HepG2 (cell line): ENCODE measurements around the gene NDOR1. TPM values are rescaled to one million over a fixed set of nuclear protein-coding genes. Genes with fewer than 3 reads are reported as not detected.

ENCODE experiments used
- BORCS8-MEF2B ChIP-seq: sonication (generic); formaldehyde crosslinking; IDR thresholded peaks from 2 replicates; pipeline ENCODE4 v1.8.0; 2022; ENCODE audit warnings: mild to moderate bottlenecking, missing genetic modification reagents
- EED ChIP-seq: sonication (generic); formaldehyde crosslinking; IDR thresholded peaks from 2 replicates; pipeline ENCODE4 v1.5.0; 2020; ENCODE audit warnings: mild to moderate bottlenecking, missing genetic modification reagents
- ETV6 ChIP-seq: sonication (generic); formaldehyde crosslinking; conservative IDR thresholded peaks from 2 replicates; pipeline ENCODE4 v1.4.0; 2020; ENCODE audit warnings: missing genetic modification reagents
- IRX3 ChIP-seq: sonication (generic); formaldehyde crosslinking; IDR thresholded peaks from 2 replicates; pipeline ENCODE4 v1.8.1; 2023; ENCODE audit warnings: mild to moderate bottlenecking, low read depth, missing genetic modification reagents, borderline replicate concordance
- KDM2A ChIP-seq: sonication (generic); formaldehyde crosslinking; IDR thresholded peaks from 2 replicates; pipeline ENCODE4 v1.4.0; 2020; ENCODE audit warnings: low read depth, missing genetic modification reagents, borderline replicate concordance
- MTF2 ChIP-seq: sonication (generic); formaldehyde crosslinking; IDR thresholded peaks from 2 replicates; pipeline ENCODE4 v1.5.0; 2020; ENCODE audit warnings: missing genetic modification reagents, borderline replicate concordance
- NFKB2 ChIP-seq: sonication (generic); formaldehyde crosslinking; IDR thresholded peaks from 2 replicates; pipeline ENCODE4 v1.4.0; 2020; ENCODE audit warnings: missing genetic modification reagents, borderline replicate concordance
- NR2F6 ChIP-seq, 2 experiments: IDR thresholded peaks; 2 replicates each; pipeline ENCODE4 v1.6.1; 2016; ENCODE audit warnings: antibody characterized with exemption in 1 of 2, mild to moderate bottlenecking in 1 of 2
- ONECUT2 ChIP-seq: sonication (generic); formaldehyde crosslinking; IDR thresholded peaks from 2 replicates; pipeline ENCODE4 v1.4.0; 2020; ENCODE audit warnings: missing genetic modification reagents
- RXRB ChIP-seq: IDR thresholded peaks from 2 replicates; pipeline ENCODE4 v1.6.1; 2016; ENCODE audit warnings: borderline replicate concordance, missing genetic modification reagents, missing compliant biosample characterization
- SALL2 ChIP-seq: sonication (generic); formaldehyde crosslinking; IDR thresholded peaks from 2 replicates; pipeline ENCODE4 v1.8.1; 2023; ENCODE audit warnings: mild to moderate bottlenecking, missing genetic modification reagents, inconsistent platforms
- THAP8 ChIP-seq: sonication (generic); formaldehyde crosslinking; IDR thresholded peaks from 2 replicates; pipeline ENCODE4 v1.5.1; 2020; ENCODE audit warnings: missing genetic modification reagents, mild to moderate bottlenecking, borderline replicate concordance
- ZMYM2 ChIP-seq: sonication (generic); formaldehyde crosslinking; IDR thresholded peaks from 2 replicates; pipeline ENCODE4 v1.8.0; 2022; ENCODE audit warnings: mild to moderate bottlenecking, missing genetic modification reagents
- ZMYM4 ChIP-seq: sonication (generic); formaldehyde crosslinking; IDR thresholded peaks from 2 replicates; pipeline ENCODE4 v1.8.1; 2023; ENCODE audit warnings: mild to moderate bottlenecking, missing genetic modification reagents
- ZNF136 ChIP-seq: sonication (generic); formaldehyde crosslinking; IDR thresholded peaks from 2 replicates; pipeline ENCODE4 v1.8.1; 2022; ENCODE audit warnings: low read depth, mild to moderate bottlenecking, moderate library complexity, missing genetic modification reagents
- ZNF274 ChIP-seq: sonication (generic); formaldehyde crosslinking; IDR thresholded peaks from 2 replicates; pipeline ENCODE4 v1.5.1; 2020; ENCODE audit warnings: mild to moderate bottlenecking, missing genetic modification reagents
- ZNF446 ChIP-seq: sonication (generic); formaldehyde crosslinking; IDR thresholded peaks from 2 replicates; pipeline ENCODE4 v1.5.0; 2020; ENCODE audit warnings: mild to moderate bottlenecking, missing genetic modification reagents
- ZNF589 ChIP-seq: sonication (generic); formaldehyde crosslinking; conservative IDR thresholded peaks from 2 replicates; pipeline ENCODE4 v1.8.0; 2022; ENCODE audit warnings: mild to moderate bottlenecking, moderate library complexity, missing genetic modification reagents
- ZNF790 ChIP-seq: sonication (generic); formaldehyde crosslinking; IDR thresholded peaks from 2 replicates; pipeline ENCODE4 v1.8.0; 2022; ENCODE audit warnings: missing genetic modification reagents, mild to moderate bottlenecking, borderline replicate concordance
- polyA plus RNA-seq, 8 experiments: library from polyadenylated mRNA; depleted of rRNA in 3 of 8; stranded (reverse) in 7 of 8; unstranded in 1 of 8; fragments of >200 nt; fragmentation: Illumina TruSeq in 4 of 8; extraction: Trizol in 4 of 8; gene quantifications; 2 replicates each; pipeline versions ENCODE4 v1.2.1 to v1.2.3, GENCODE V29; 2011 to 2016; ENCODE audit warnings: low read depth in 4 of 8, missing spikeins in 1 of 8, mixed read lengths in 1 of 8; ENCODE audit not compliant: insufficient read depth in 1 of 8
- total RNA-seq, 5 experiments: library from RNA; depleted of rRNA; stranded (reverse); fragments of >200 nt; fragmentation: Illumina TruSeq; extraction: Trizol; gene quantifications; 2 replicates each; pipeline ENCODE4 v1.2.3, GENCODE V29; 2016; ENCODE audit warnings: low read depth in 1 of 5
- TF ChIP-seq, protein P1 (sequence below): sonication (generic); formaldehyde crosslinking; IDR thresholded peaks from 2 replicates; pipeline ENCODE4 v1.4.0; 2020; ENCODE audit warnings: missing genetic modification reagents
- TF ChIP-seq, protein P2 (sequence below): IDR thresholded peaks from 2 replicates; pipeline ENCODE4 v1.6.1; 2016
- TF ChIP-seq, protein P3 (sequence below): sonication (generic); formaldehyde crosslinking; IDR thresholded peaks from 2 replicates; pipeline ENCODE4 v1.8.0; 2022; ENCODE audit warnings: mild to moderate bottlenecking, missing genetic modification reagents; ENCODE audit not compliant: insufficient replicate concordance
- TF ChIP-seq, protein P4 (sequence below): fragments of 450-650 bp; IDR thresholded peaks from 2 replicates; pipeline ENCODE4 v1.6.1; 2017

Gene NDOR1
- total and polyA plus RNA-seq, 2 of the 13 experiments (the other 11 are each of a cell fraction or from before 2014, with no cell fraction given) = 3.6 to 8.7 TPM

GRCh38 chr9:137235424-137236237, 30.1 kb downstream of the NDOR1 start (continued):
- TF ChIP-seq ZNF446 (CRISPR knock-in tag) (no peak; the same call in 1 of the 2 replicates), ZMYM2 (CRISPR knock-in tag) (0 out of 2 replicates have a peak, but pooled peaks have one; percentile 25), ZMYM4 (CRISPR knock-in tag) (no peak), MTF2 (CRISPR knock-in tag) (no peak), ZNF136 (CRISPR knock-in tag) (no peak), ZNF274 (CRISPR knock-in tag) (peak; percentile 85; the same call in 1 of the 2 replicates), THAP8 (0 out of 2 replicates have a peak, but pooled peaks have one; percentile 44), NFKB2 (CRISPR knock-in tag) (no peak; the same call in none of the 2 replicates), ZNF589 (0 out of 2 replicates have a peak, but pooled peaks have one; percentile 3), BORCS8-MEF2B (CRISPR knock-in tag) (peak; percentile 23; the same call in 1 of the 2 replicates), RXRB (CRISPR knock-in tag) (peak; percentile 30; the same call in 1 of the 2 replicates), SALL2 (no peak), NR2F6 (IDR thresholded peaks at IDR 0.05) (peak; percentile 7; the same call in 1 of the 2 replicates), NR2F6 (CRISPR knock-in tag; IDR thresholded peaks at IDR 0.05) (no peak), EED (CRISPR knock-in tag) (no peak), ZNF790 (CRISPR knock-in tag) (peak; percentile 79; the same call in 1 of the 2 replicates), KDM2A (peak; percentile 68), IRX3 (CRISPR knock-in tag) (0 out of 2 replicates have a peak, but pooled peaks have one; percentile 41), ONECUT2 (no peak), ETV6 (no peak)
- TF ChIP-seq, protein P1, sequence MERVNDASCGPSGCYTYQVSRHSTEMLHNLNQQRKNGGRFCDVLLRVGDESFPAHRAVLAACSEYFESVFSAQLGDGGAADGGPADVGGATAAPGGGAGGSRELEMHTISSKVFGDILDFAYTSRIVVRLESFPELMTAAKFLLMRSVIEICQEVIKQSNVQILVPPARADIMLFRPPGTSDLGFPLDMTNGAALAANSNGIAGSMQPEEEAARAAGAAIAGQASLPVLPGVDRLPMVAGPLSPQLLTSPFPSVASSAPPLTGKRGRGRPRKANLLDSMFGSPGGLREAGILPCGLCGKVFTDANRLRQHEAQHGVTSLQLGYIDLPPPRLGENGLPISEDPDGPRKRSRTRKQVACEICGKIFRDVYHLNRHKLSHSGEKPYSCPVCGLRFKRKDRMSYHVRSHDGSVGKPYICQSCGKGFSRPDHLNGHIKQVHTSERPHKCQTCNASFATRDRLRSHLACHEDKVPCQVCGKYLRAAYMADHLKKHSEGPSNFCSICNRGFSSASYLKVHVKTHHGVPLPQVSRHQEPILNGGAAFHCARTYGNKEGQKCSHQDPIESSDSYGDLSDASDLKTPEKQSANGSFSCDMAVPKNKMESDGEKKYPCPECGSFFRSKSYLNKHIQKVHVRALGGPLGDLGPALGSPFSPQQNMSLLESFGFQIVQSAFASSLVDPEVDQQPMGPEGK = peak; percentile 79
- TF ChIP-seq, protein P2, sequence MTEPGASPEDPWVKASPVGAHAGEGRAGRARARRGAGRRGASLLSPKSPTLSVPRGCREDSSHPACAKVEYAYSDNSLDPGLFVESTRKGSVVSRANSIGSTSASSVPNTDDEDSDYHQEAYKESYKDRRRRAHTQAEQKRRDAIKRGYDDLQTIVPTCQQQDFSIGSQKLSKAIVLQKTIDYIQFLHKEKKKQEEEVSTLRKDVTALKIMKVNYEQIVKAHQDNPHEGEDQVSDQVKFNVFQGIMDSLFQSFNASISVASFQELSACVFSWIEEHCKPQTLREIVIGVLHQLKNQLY (CRISPR knock-in tag) = peak; percentile 78; the same call in 1 of the 2 replicates
- TF ChIP-seq, protein P3, sequence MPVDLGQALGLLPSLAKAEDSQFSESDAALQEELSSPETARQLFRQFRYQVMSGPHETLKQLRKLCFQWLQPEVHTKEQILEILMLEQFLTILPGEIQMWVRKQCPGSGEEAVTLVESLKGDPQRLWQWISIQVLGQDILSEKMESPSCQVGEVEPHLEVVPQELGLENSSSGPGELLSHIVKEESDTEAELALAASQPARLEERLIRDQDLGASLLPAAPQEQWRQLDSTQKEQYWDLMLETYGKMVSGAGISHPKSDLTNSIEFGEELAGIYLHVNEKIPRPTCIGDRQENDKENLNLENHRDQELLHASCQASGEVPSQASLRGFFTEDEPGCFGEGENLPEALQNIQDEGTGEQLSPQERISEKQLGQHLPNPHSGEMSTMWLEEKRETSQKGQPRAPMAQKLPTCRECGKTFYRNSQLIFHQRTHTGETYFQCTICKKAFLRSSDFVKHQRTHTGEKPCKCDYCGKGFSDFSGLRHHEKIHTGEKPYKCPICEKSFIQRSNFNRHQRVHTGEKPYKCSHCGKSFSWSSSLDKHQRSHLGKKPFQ (CRISPR knock-in tag) = peak; percentile 67
- TF ChIP-seq, protein P4, sequence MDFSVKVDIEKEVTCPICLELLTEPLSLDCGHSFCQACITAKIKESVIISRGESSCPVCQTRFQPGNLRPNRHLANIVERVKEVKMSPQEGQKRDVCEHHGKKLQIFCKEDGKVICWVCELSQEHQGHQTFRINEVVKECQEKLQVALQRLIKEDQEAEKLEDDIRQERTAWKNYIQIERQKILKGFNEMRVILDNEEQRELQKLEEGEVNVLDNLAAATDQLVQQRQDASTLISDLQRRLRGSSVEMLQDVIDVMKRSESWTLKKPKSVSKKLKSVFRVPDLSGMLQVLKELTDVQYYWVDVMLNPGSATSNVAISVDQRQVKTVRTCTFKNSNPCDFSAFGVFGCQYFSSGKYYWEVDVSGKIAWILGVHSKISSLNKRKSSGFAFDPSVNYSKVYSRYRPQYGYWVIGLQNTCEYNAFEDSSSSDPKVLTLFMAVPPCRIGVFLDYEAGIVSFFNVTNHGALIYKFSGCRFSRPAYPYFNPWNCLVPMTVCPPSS = no peak
